Measurements from ENCODE around the gene SELP. TPM values are rescaled to one million over a fixed set of nuclear protein-coding genes. Genes with fewer than 3 reads are reported as not detected.

The SELP gene
- total RNA-seq, 1 experiment from 2014 or later, result not detected

GRCh38 chr1:169568497-169568896 is 61.4 kb downstream of the SELP start:
- Histone ChIP-seq H3F3A (ENCODE audit: insufficient read depth, low read depth) (no peaks in the 10 kb centered on the region), H3K4me3 (no peak overlapping the region), H3K36me3 (ENCODE audit: low read depth) (no peaks in the 10 kb centered on the region), H4K20me1 (ENCODE audit: insufficient read depth) (no peaks in the 10 kb centered on the region), H2AFZ (no peak overlapping the region), H3K27me3 (ENCODE audit: insufficient read depth, low read depth) (no peaks in the 10 kb centered on the region), H3K9me3 (ENCODE audit: insufficient read depth, low read depth) (no peaks in the 10 kb centered on the region), H3K9me2 (ENCODE audit: insufficient read depth) (no peaks in the 10 kb centered on the region), H3K27ac (no peak overlapping the region), H3K4me1 (replicated peaks; ENCODE audit: insufficient read depth) (no peaks in the 10 kb centered on the region; the same call in 1 of the 2 replicates), H3K79me2 (ENCODE audit: low read depth) (no peaks in the 10 kb centered on the region), H3K4me2 (no peak overlapping the region)
- intact Hi-C loops (cut with micrococcal nuclease; ENCODE audit: unreplicated experiment), result no loop called here
- DNase-seq, result no peak
- ChIA-PET POLR2A (ENCODE audit: unreplicated experiment) (no interaction called here), CTCF (no interaction called here)
- TF ChIP-seq EZH2 (IDR thresholded peaks at IDR 0.05; ENCODE audit: low read depth), result no peak
- no peak for TF ChIP-seq CTCF (conservative IDR thresholded peaks at IDR 0.05)
- no TSS peak for BruUV-seq (replicated peaks)

DNA sequence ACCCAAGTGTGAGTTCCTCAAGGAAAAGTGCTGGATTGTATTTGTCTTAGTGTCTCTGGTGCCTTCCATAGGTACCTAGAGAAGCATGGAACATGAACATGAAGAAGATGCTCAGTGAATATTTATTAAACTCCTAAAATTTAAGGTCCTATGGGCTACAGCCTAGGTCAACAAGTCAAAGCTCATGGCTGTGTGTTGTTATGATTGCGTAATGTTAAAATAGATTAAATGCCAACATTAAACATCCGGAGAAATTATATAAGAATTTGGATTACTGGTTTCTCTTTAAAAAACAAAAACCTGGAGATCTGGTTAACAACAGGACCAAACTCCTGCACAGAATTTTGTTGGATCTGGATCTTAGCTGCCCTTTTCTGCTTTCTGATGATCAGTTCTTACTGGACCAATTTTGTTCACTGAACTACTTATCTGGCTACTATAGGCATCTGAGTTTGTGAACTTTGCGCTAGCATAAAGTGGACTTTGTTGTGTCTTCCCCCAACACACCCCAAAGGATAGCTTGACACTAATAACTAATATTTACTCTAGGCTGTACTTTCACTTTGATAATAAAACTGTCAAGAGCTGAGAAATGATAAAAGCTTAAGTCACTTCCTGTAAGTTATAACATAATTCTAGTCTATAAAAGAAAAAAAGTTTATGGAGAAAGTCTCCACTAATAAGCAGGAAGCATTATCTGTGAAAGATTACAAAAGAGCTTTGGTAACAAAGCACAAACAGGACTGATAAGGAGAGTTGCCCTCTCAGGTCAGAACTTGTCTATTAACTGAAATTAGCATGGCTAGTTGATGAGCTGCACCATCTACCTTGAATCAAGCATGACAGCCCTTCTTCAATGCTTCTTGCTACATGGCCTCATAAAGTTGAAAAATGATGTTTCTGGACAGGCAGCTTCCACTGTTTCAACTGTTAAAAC is 64.3 kb downstream of the SELP start:
- TF ChIP-seq EZH2 (IDR thresholded peaks at IDR 0.05; ENCODE audit: low read depth) (no peak), CTCF (conservative IDR thresholded peaks at IDR 0.05) (no peak)
- Histone ChIP-seq H3K27me3 (ENCODE audit: insufficient read depth, low read depth) (no peaks in the 10 kb centered on the region), H3F3A (ENCODE audit: insufficient read depth, low read depth) (no peaks in the 10 kb centered on the region), H3K4me2 (peak overlapping the region; percentile 17; the same call in 1 of the 2 replicates), H3K27ac (no peak overlapping the region), H3K9me2 (ENCODE audit: insufficient read depth) (no peaks in the 10 kb centered on the region), H3K9me3 (ENCODE audit: insufficient read depth, low read depth) (no peaks in the 10 kb centered on the region), H3K36me3 (ENCODE audit: low read depth) (no peaks in the 10 kb centered on the region), H3K4me3 (no peak overlapping the region), H3K4me1 (replicated peaks; ENCODE audit: insufficient read depth) (no peaks in the 10 kb centered on the region; the same call in 1 of the 2 replicates), H2AFZ (0 out of 2 replicates have a peak overlapping the region, but pooled peaks have one; percentile 21), H4K20me1 (ENCODE audit: insufficient read depth) (no peaks in the 10 kb centered on the region), H3K79me2 (ENCODE audit: low read depth) (no peaks in the 10 kb centered on the region)
- DNase-seq, result no peak
- no TSS peak for BruUV-seq (replicated peaks)
- intact Hi-C loops (cut with micrococcal nuclease; ENCODE audit: unreplicated experiment), result no loop called here
- POLR2A ChIA-PET (ENCODE audit: unreplicated experiment), result interaction anchor here (0.7 kb wide), 1 partner anchor 587 kb away, joined by 3 read pairs; no protein-coding TSS in a partner anchor
- CTCF ChIA-PET, result no interaction called here

DNA sequence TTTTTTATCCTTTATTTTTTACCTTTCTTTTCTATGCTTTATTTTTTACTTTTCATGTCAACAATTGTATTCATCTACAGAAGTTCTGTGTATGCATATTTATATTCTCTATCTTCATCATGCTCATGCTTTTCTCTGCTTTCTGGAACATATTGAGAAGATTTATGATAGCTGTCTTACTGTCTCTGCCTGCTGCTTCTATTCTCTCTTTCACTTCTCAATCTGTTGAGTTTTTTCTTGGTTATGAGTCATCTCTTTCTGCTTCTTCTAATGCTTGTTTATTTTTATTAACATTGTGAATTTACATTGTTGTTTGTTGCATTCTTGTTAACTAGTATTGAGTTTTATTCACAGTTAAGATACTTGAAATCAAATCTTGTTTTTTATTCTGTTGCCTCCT is 66.3 kb downstream of the SELP start:
- intact Hi-C loops (cut with micrococcal nuclease; ENCODE audit: unreplicated experiment), result no loop called here
- no peak overlapping the region for H3K4me3 ChIP-seq
- POLR2A ChIA-PET (ENCODE audit: unreplicated experiment), result no interaction called here

More for the DNA sequence above, 66.3 kb downstream of the SELP start:
- Histone ChIP-seq H3K9me3 (ENCODE audit: insufficient read depth, low read depth) (no peaks in the 10 kb centered on the region), H4K20me1 (ENCODE audit: insufficient read depth) (no peaks in the 10 kb centered on the region), H3K4me2 (no peak overlapping the region), H3K27me3 (ENCODE audit: insufficient read depth, low read depth) (no peaks in the 10 kb centered on the region), H3K27ac (no peak overlapping the region), H3F3A (ENCODE audit: insufficient read depth, low read depth) (no peaks in the 10 kb centered on the region), H3K9me2 (ENCODE audit: insufficient read depth) (no peaks in the 10 kb centered on the region), H3K36me3 (ENCODE audit: low read depth) (no peaks in the 10 kb centered on the region), H2AFZ (no peak overlapping the region), H3K4me1 (replicated peaks; ENCODE audit: insufficient read depth) (peaks cover 3% of the 10 kb centered on the region; the same call in 1 of the 2 replicates), H3K79me2 (ENCODE audit: low read depth) (no peaks in the 10 kb centered on the region)
- no TSS peak for BruUV-seq (replicated peaks)
- TF ChIP-seq EZH2 (IDR thresholded peaks at IDR 0.05; ENCODE audit: low read depth), result no peak
- TF ChIP-seq CTCF (conservative IDR thresholded peaks at IDR 0.05), result no peak
- CTCF ChIA-PET, result no interaction called here
- no peak for DNase-seq

Measured in PC-9 (cell line).